NB4 (cell line): Measurements from ENCODE around the gene LPAR2.

ENCODE experiments used
- DNase-seq: peaks from one replicate; pipeline ENCODE4 v3.0.0; 2010; ENCODE audit warnings: low read depth
- H3K4me3 ChIP-seq: one replicate; pipeline ENCODE4 v1.5.1; 2011; ENCODE audit warnings: mild to moderate bottlenecking, low read depth, low read length, moderate library complexity
- MYC ChIP-seq: IDR thresholded peaks from 2 replicates; pipeline ENCODE4 v1.6.1; 2011; ENCODE audit warnings: low read depth, low read length
- POLR2A ChIP-seq: IDR thresholded peaks from 2 replicates; pipeline ENCODE4 v1.6.1; 2011; ENCODE audit warnings: mild to moderate bottlenecking; ENCODE audit not compliant: insufficient read length; ENCODE audit errors: extremely low read depth
- TF ChIP-seq, protein P1 (sequence below): IDR thresholded peaks from one replicate; pipeline ENCODE4 v1.5.1; 2012; ENCODE audit warnings: low read depth, low read length
- TF ChIP-seq, protein P2 (sequence below): IDR thresholded peaks from 2 replicates; pipeline ENCODE4 v1.6.1; 2011; ENCODE audit warnings: low read depth, low read length

Gene LPAR2

DNA sequence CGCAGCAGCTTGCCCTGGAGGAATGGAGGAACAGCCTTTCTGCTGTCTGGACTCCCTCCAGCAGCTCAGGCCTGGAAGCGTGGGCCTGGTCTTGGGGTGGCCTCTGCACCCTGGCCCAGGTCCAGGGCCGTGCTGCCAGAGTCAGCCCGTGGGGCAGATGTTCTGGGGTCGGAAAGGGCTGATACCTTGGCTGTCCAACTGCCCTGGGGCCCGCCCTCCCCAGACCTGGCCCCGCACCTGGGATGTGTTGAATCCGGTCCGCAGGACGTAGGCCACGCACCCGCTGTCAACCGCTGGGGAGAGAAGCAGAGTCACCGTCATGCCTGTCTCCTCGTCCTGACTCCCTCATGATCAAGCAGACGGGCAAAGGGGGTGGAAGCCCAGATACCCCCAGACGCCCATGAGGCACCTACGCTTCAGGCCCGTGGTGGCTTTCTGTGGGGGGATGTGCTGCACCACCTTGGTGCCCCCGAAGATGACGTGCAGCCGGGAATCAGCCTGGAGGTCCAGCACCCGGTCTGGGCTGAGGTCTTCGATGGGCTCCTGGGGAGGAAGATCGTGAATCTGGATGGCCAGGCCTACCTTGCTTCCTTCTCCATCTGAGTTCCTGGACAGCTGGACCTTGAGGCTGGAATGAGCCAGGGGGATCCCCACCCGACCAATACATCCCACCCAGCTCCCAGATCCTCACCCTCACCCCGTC is 27.8 kb upstream of the LPAR2 start:
- no peak overlapping the region for H3K4me3 ChIP-seq
- TF ChIP-seq POLR2A (no peak), MYC (no peak)
- TF ChIP-seq, protein P1, sequence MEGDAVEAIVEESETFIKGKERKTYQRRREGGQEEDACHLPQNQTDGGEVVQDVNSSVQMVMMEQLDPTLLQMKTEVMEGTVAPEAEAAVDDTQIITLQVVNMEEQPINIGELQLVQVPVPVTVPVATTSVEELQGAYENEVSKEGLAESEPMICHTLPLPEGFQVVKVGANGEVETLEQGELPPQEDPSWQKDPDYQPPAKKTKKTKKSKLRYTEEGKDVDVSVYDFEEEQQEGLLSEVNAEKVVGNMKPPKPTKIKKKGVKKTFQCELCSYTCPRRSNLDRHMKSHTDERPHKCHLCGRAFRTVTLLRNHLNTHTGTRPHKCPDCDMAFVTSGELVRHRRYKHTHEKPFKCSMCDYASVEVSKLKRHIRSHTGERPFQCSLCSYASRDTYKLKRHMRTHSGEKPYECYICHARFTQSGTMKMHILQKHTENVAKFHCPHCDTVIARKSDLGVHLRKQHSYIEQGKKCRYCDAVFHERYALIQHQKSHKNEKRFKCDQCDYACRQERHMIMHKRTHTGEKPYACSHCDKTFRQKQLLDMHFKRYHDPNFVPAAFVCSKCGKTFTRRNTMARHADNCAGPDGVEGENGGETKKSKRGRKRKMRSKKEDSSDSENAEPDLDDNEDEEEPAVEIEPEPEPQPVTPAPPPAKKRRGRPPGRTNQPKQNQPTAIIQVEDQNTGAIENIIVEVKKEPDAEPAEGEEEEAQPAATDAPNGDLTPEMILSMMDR, result no peak
- TF ChIP-seq, protein P2, sequence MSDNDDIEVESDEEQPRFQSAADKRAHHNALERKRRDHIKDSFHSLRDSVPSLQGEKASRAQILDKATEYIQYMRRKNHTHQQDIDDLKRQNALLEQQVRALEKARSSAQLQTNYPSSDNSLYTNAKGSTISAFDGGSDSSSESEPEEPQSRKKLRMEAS, result no peak
- DNase-seq, result no peak

DNA sequence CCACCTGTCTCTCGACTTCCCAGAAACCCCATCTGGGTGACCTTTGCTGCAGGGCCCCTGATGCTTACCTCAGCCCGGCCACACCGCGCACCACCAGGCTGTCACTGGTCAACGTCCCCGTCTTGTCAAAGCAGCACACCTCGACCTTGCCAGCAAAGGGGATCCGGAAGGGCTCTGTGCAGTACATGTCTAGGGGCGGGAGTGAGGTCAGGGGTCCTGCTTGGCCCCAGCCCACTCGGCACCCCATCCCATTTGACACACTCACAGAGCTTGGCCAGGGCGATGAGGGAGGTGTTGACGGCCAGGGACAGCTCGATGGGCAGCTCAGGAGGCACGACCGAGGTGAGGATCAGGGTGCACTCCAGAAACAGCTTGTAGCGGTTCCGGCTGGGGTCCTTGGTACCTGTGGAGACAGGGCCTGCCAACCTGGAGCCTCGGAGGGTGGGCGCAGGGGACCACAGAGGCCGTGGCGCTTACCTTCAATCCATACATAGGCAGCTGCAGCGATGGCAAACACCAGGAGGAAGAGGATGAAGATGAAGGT is 27.1 kb upstream of the LPAR2 start:
- no peak for TF ChIP-seq MYC
- TF ChIP-seq, protein P2, result no peak
- TF ChIP-seq POLR2A, result no peak
- TF ChIP-seq, protein P1, result no peak
- H3K4me3 ChIP-seq, result no peak overlapping the region
- no peak for DNase-seq

DNA sequence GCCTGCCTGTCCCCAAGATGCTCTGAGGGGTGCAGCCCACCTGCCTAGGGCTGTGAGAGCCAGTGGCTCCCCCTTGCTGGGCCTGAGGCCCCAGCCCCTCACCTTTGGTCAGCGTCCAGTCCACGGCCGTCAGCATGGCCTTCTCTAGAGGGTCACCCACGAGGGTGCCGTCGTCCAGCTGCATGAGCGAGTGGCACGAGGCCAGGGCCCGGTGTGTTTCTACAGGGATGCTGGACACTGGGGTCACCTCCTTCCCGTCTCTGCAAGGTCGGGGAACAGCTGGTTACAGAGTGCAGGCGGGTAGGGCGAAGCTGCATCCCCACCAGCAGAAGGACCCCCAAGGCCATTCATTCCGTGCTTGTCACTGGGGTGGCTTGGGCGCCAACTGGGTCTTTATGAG is 26.4 kb upstream of the LPAR2 start:
- H3K4me3 ChIP-seq, result no peak overlapping the region
- no peak for DNase-seq
- no peak for TF ChIP-seq MYC
- TF ChIP-seq, protein P2, result no peak
- TF ChIP-seq, protein P1, result no peak
- no peak for TF ChIP-seq POLR2A

DNA sequence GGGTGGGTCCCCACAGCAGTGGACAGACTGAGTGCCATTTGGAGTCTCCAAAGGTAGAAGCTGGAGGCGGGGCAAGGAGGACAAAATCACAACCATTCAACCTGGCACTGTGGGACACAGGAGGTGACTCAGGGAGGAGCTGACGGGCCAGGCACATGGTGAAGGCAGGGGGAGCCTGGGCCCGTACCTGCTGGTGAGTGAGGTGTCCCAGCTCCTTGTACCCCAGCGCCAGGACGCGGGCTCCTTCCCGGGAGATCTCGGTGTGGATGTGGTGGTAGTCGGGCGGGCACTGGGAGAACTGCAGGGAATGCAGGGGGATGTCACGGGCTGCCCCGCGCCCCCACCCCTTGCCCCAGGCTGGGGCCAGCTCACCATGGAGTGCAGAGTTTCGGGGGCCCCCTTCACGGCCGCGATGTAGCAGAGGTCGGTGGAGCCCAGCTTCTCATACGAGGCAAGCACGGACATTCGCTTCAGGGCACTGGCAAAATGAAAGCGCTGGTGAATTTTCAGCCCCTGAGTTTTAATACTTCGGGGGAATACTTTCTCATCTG is 25.7 kb upstream of the LPAR2 start:
- no peak overlapping the region for H3K4me3 ChIP-seq
- DNase-seq, result no peak
- TF ChIP-seq, protein P2, result no peak
- TF ChIP-seq, protein P1, result no peak
- no peak for TF ChIP-seq MYC
- no peak for TF ChIP-seq POLR2A

DNA sequence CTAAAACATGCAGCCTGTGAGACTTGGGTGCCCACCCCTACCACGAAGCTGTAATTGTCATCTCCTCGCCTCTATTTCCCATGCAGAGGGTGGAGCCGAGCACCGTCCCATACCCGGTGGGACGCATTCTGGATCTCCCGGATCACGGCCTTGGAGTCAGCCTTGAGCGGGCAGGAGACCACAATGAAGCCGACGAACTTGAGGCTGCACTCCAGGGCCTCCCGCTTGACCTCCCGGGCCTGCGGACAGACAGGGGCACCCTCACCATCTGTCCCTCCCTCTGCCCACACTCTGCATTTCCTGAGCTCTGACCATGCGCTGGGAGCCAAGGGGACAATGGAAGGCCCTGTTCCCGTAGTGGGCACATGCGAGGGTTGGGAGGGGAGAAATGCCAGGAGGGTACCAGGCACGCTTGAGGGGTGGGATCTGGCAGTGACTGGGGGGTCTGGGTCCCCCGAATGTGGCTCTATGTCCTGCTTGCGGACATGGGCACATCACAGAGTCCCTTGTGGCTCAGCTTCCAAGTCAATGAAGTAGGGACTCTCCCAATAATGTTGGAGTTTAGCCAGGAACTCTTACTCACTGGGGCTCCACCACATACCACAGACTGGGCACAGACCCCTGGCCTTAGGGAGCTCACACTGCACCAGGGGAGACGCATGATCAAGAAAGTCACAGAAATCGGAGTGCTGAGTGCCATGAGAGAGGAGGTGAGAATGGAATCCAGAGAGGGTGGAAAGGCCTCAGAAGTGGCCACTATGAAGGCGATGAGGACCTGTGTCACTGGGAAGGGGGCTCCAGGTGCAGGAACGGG is 24.7 kb upstream of the LPAR2 start:
- no peak overlapping the region for H3K4me3 ChIP-seq
- TF ChIP-seq, protein P1, result no peak
- TF ChIP-seq, protein P2, result no peak
- TF ChIP-seq MYC, result no peak
- no peak for TF ChIP-seq POLR2A
- DNase-seq, result no peak
